K562 (cell line): ENCODE measurements around the gene BLOC1S4. TPM values are rescaled to one million over a fixed set of nuclear protein-coding genes. Genes with fewer than 3 reads are reported as not detected.

Source experiments
- BMI1 ChIP-seq: fragments of 150-350 bp; IDR thresholded peaks from 2 replicates; pipeline ENCODE4 v1.6.1; 2014; ENCODE audit warnings: low read length
- CREB1 ChIP-seq, 2 experiments: sonication (generic) in 1 of 2; formaldehyde crosslinking in 1 of 2; IDR thresholded peaks; 2 replicates each; pipeline versions ENCODE4 v1.6.1 to v1.8.0; 2012 to 2022; ENCODE audit warnings: inconsistent platforms in 1 of 2, mild to moderate bottlenecking in 1 of 2, missing genetic modification reagents in 1 of 2, moderate library complexity in 1 of 2
- EZH2 ChIP-seq: IDR thresholded peaks from 2 replicates; pipeline ENCODE4 v1.6.1; 2012; ENCODE audit warnings: low read depth, mild to moderate bottlenecking, inconsistent platforms, low read length, borderline replicate concordance
- GTF2B ChIP-seq: IDR thresholded peaks from 2 replicates; pipeline ENCODE4 v1.6.1; 2011; ENCODE audit not compliant: insufficient read length; ENCODE audit errors: extremely low read depth
- HSF4 ChIP-seq: fragments of 250-450 bp; sonication (Bioruptor Pico); IDR thresholded peaks from 2 replicates; pipeline ENCODE4 v2.1.2; 2022; ENCODE audit warnings: mild to moderate bottlenecking, moderate library complexity, borderline replicate concordance
- LARP7 ChIP-seq: fragments of 450-650 bp; IDR thresholded peaks from 2 replicates; pipeline ENCODE4 v1.6.1; 2016
- PTBP1 ChIP-seq: fragments of 200-400 bp; formaldehyde crosslinking; IDR thresholded peaks from 2 replicates; pipeline ENCODE4 v1.6.1; 2017; ENCODE audit warnings: low read depth, low read length
- ZBED1 ChIP-seq: IDR thresholded peaks from 2 replicates; pipeline ENCODE4 v1.6.1; 2014
- ZNF133 ChIP-seq: fragments of 250-450 bp; sonication (Bioruptor Pico); IDR thresholded peaks from 2 replicates; pipeline ENCODE4 v1.4.0; 2020; ENCODE audit warnings: mild to moderate bottlenecking
- ZNF140 ChIP-seq: fragments of 250-450 bp; sonication (Bioruptor Pico); IDR thresholded peaks from 2 replicates; pipeline ENCODE4 v1.8.0; 2021; ENCODE audit warnings: moderate library complexity, mild to moderate bottlenecking, inconsistent platforms
- ZNF253 ChIP-seq: fragments of 250-450 bp; sonication (Bioruptor Pico); conservative IDR thresholded peaks from 2 replicates; pipeline ENCODE4 v1.6.1; 2021; ENCODE audit warnings: mild to moderate bottlenecking
- ZNF551 ChIP-seq: fragments of 250-450 bp; sonication (Bioruptor Pico); IDR thresholded peaks from 2 replicates; pipeline ENCODE4 v1.5.0; 2021; ENCODE audit warnings: mild to moderate bottlenecking, moderate library complexity
- ZNF778 ChIP-seq: fragments of 450-650 bp; formaldehyde crosslinking; IDR thresholded peaks from 2 replicates; pipeline ENCODE4 v1.4.0; 2020; ENCODE audit warnings: mild to moderate bottlenecking, moderate library complexity
- polyA plus RNA-seq, 8 experiments: library from polyadenylated mRNA; depleted of rRNA in 4 of 8; stranded (reverse) in 5 of 8; unstranded in 3 of 8; fragments of >200 nt; fragmentation: Nextera tagmentation in 2 of 8; fragmentation: Illumina TruSeq in 1 of 8; extraction: Ambion mirVana in 2 of 8; extraction: Trizol in 1 of 8; gene quantifications; 2 replicates each; pipeline versions ENCODE4 v1.2.1 to v1.2.3, GENCODE V29; 2011 to 2014; ENCODE audit warnings: inconsistent platforms in 1 of 8, missing spikeins in 1 of 8
- total RNA-seq, 7 experiments: library from RNA; depleted of rRNA in 6 of 7; stranded (reverse); fragments of >200 nt in 6 of 7; fragmentation: Illumina TruSeq in 2 of 7; extraction: Trizol in 2 of 7; gene quantifications; 2 replicates each; pipeline versions ENCODE4 v1.2.1 to v1.2.3, GENCODE V29; 2011 to 2021; ENCODE audit warnings: low replicate concordance in 1 of 7
- TF ChIP-seq, protein P1 (sequence below): fragments of 250-450 bp; sonication (Bioruptor Pico); IDR thresholded peaks from 2 replicates; pipeline ENCODE4 v1.6.1; 2021; ENCODE audit warnings: mild to moderate bottlenecking
- TF ChIP-seq, protein P2 (sequence below): fragments of 450-650 bp; formaldehyde crosslinking; IDR thresholded peaks from 2 replicates; pipeline ENCODE4 v1.4.0; 2020; ENCODE audit warnings: mild to moderate bottlenecking
- TF ChIP-seq, protein P3 (sequence below): fragments of 200-800 bp; sonication (Bioruptor generic); IDR thresholded peaks from 2 replicates; pipeline ENCODE4 v1.6.1; 2017; ENCODE audit warnings: missing genetic modification characterization, missing compliant biosample characterization
- TF ChIP-seq, protein P4 (sequence below): fragments of 150-350 bp; conservative IDR thresholded peaks from 2 replicates; pipeline ENCODE4 v1.6.1; 2014; ENCODE audit warnings: low read length
- TF ChIP-seq, protein P5 (sequence below), 2 experiments: IDR thresholded peaks in 1 of 2; conservative IDR thresholded peaks in 1 of 2; 2 replicates each; pipeline ENCODE4 v1.6.1; 2016; ENCODE audit warnings: low read depth in 2 of 2, mild to moderate bottlenecking in 1 of 2, missing compliant biosample characterization in 1 of 2, missing genetic modification characterization in 1 of 2, moderate library complexity in 1 of 2

BLOC1S4 gene
- total and polyA plus RNA-seq, 9 of the 15 experiments (the other 6 are each of a cell fraction or from before 2014, with no cell fraction given) = 3.1 to 31.6 (median 11.2) TPM

DNA sequence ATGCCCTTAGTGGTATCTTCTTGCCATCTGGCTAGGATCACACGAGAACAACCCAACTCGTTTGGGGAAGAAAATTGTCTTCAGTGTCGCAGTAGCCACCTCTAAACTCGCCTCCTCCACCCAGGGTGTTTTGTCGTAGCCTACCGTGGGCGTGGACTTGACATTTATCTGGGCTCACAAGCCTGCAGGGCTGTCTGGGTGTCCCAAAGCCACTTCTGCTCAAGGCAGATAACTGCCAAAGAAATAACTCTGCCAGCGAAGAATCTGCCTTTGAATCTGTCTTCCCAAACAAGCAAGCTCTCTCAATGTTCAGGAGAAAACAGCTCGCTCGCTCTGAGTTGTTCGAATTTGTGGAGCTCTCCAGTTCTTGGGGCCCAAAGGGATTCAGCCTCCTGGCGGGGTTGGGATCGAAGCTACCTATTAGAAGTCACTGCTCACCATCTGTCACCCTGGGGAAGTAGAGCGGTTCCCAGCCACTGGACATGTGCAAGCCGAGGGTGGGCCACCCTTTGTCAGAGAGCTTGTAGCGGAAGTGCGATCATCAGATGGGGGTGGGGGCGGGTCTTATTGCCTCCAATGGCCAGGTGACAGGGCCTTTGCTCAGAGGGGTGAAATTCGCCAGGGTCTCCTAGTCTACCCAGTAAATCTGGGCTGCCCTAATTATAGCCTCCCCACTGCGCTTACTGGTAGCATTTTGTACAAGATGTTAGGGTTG lies 14.8 kb downstream of the BLOC1S4 start (continued):
- TF ChIP-seq, protein P1, sequence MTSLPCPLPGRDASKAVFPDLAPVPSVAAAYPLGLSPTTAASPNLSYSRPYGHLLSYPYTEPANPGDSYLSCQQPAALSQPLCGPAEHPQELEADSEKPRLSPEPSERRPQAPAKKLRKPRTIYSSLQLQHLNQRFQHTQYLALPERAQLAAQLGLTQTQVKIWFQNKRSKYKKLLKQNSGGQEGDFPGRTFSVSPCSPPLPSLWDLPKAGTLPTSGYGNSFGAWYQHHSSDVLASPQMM (CRISPR knock-in tag) = no peak
- peak; percentile 91 for TF ChIP-seq ZBED1
- TF ChIP-seq ZNF253 (CRISPR knock-in tag) = no peak
- TF ChIP-seq, protein P2, sequence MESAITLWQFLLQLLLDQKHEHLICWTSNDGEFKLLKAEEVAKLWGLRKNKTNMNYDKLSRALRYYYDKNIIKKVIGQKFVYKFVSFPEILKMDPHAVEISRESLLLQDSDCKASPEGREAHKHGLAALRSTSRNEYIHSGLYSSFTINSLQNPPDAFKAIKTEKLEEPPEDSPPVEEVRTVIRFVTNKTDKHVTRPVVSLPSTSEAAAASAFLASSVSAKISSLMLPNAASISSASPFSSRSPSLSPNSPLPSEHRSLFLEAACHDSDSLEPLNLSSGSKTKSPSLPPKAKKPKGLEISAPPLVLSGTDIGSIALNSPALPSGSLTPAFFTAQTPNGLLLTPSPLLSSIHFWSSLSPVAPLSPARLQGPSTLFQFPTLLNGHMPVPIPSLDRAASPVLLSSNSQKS (CRISPR knock-in tag) = no peak
- TF ChIP-seq, protein P3, sequence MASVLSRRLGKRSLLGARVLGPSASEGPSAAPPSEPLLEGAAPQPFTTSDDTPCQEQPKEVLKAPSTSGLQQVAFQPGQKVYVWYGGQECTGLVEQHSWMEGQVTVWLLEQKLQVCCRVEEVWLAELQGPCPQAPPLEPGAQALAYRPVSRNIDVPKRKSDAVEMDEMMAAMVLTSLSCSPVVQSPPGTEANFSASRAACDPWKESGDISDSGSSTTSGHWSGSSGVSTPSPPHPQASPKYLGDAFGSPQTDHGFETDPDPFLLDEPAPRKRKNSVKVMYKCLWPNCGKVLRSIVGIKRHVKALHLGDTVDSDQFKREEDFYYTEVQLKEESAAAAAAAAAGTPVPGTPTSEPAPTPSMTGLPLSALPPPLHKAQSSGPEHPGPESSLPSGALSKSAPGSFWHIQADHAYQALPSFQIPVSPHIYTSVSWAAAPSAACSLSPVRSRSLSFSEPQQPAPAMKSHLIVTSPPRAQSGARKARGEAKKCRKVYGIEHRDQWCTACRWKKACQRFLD (CRISPR knock-in tag) = peak; percentile 96
- TF ChIP-seq HSF4 (CRISPR knock-in tag) = no peak
- TF ChIP-seq ZNF778 = no peak
- no peak for TF ChIP-seq ZNF133
- TF ChIP-seq GTF2B = no peak
- TF ChIP-seq EZH2 = no peak
- no peak for TF ChIP-seq PTBP1
- TF ChIP-seq, protein P4, sequence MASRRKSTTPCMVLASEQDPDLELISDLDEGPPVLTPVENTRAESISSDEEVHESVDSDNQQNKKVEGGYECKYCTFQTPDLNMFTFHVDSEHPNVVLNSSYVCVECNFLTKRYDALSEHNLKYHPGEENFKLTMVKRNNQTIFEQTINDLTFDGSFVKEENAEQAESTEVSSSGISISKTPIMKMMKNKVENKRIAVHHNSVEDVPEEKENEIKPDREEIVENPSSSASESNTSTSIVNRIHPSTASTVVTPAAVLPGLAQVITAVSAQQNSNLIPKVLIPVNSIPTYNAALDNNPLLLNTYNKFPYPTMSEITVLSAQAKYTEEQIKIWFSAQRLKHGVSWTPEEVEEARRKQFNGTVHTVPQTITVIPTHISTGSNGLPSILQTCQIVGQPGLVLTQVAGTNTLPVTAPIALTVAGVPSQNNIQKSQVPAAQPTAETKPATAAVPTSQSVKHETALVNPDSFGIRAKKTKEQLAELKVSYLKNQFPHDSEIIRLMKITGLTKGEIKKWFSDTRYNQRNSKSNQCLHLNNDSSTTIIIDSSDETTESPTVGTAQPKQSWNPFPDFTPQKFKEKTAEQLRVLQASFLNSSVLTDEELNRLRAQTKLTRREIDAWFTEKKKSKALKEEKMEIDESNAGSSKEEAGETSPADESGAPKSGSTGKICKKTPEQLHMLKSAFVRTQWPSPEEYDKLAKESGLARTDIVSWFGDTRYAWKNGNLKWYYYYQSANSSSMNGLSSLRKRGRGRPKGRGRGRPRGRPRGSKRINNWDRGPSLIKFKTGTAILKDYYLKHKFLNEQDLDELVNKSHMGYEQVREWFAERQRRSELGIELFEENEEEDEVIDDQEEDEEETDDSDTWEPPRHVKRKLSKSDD = no peak
- no peak for TF ChIP-seq LARP7
- TF ChIP-seq ZNF551 = no peak
- TF ChIP-seq ZNF140 (CRISPR knock-in tag) = no peak
- TF ChIP-seq, protein P5, sequence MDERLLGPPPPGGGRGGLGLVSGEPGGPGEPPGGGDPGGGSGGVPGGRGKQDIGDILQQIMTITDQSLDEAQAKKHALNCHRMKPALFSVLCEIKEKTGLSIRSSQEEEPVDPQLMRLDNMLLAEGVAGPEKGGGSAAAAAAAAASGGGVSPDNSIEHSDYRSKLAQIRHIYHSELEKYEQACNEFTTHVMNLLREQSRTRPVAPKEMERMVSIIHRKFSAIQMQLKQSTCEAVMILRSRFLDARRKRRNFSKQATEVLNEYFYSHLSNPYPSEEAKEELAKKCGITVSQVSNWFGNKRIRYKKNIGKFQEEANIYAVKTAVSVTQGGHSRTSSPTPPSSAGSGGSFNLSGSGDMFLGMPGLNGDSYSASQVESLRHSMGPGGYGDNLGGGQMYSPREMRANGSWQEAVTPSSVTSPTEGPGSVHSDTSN (CRISPR knock-in tag; IDR thresholded peaks at IDR 0.05; ENCODE audit: low read depth) = no peak
- TF ChIP-seq, protein P5 (tag; conservative IDR thresholded peaks at IDR 0.05; ENCODE audit: low read depth) = peak; percentile 87
- TF ChIP-seq CREB1 (IDR thresholded peaks at IDR 0.05) = peak; percentile 57; the same call in 1 of the 2 replicates
- TF ChIP-seq CREB1 (CRISPR knock-in tag; IDR thresholded peaks at IDR 0.05) = peak; percentile 38; the same call in 1 of the 2 replicates
- no peak for TF ChIP-seq BMI1
